GM10266 (cell line): Measurements from ENCODE around the gene OR9G1.
"Not testable (repeated sequence)": the region's sequence is repeated elsewhere in the genome, so short reads cannot be mapped to it uniquely, and the experiment has no call there.

ENCODE experiments used
- DNase-seq: peaks from one replicate; pipeline ENCODE4 v3.0.0; 2012; ENCODE audit errors: extremely low spot score
- TF ChIP-seq, protein P1 (sequence below): IDR thresholded peaks from 2 replicates; pipeline ENCODE4 v1.5.1; 2012; ENCODE audit warnings: mild to moderate bottlenecking, low read depth; ENCODE audit not compliant: control insufficient read depth, insufficient read depth; ENCODE audit errors: missing control alignments

The OR9G1 gene, protein sequence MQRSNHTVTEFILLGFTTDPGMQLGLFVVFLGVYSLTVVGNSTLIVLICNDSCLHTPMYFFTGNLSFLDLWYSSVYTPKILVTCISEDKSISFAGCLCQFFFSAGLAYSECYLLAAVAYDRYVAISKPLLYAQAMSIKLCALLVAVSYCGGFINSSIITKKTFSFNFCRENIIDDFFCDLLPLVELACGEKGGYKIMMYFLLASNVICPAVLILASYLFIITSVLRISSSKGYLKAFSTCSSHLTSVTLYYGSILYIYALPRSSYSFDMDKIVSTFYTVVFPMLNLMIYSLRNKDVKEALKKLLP

DNA sequence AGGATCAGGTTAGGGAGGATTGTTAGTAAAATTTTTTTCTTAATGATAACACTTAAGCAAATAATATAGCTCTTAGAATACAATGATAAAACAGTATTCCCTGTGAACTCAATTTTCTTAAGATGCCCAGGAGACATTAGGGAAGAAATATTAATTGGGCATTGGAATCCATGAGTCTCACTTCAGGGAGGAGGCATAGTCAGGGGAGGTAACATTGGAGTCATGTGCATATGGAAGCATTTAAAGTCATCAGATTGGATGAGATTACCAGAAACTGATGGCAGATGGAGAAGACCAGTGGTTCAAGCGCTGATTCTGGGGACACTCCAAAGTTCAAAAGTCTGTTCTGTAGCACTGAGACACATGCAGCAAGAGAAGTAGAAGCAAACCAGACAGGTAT, at the start of gene OR9G1:
Gene OR9G1 (plus strand): TSS at position 301 of the 400 bp plus-strand sequence. CDS start 1,293 bp downstream, outside the sequence.
- DNase-seq: no peak
- TF ChIP-seq, protein P1, sequence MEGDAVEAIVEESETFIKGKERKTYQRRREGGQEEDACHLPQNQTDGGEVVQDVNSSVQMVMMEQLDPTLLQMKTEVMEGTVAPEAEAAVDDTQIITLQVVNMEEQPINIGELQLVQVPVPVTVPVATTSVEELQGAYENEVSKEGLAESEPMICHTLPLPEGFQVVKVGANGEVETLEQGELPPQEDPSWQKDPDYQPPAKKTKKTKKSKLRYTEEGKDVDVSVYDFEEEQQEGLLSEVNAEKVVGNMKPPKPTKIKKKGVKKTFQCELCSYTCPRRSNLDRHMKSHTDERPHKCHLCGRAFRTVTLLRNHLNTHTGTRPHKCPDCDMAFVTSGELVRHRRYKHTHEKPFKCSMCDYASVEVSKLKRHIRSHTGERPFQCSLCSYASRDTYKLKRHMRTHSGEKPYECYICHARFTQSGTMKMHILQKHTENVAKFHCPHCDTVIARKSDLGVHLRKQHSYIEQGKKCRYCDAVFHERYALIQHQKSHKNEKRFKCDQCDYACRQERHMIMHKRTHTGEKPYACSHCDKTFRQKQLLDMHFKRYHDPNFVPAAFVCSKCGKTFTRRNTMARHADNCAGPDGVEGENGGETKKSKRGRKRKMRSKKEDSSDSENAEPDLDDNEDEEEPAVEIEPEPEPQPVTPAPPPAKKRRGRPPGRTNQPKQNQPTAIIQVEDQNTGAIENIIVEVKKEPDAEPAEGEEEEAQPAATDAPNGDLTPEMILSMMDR: no peak

DNA sequence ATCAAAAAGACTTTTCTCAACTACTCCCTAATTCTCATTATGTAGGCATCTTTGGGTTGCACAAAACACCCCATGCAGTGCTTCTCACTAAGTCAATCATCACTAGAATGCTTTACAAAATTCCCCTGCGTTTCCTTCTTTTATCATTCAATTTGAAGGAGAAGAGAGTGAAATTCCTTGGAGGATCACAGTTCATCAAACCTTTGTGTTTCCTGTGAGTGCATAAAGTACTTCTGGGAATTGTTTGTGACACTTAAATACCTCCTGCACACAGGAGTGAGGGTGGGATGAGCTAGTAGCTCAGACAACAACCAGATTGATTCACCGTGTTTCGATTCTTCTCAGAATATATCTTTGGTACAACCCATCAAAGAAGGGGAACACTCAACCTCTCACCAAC, 39.1 kb upstream of the OR9G1 start:
- TF ChIP-seq, protein P1: no peak
- no peak for DNase-seq

DNA sequence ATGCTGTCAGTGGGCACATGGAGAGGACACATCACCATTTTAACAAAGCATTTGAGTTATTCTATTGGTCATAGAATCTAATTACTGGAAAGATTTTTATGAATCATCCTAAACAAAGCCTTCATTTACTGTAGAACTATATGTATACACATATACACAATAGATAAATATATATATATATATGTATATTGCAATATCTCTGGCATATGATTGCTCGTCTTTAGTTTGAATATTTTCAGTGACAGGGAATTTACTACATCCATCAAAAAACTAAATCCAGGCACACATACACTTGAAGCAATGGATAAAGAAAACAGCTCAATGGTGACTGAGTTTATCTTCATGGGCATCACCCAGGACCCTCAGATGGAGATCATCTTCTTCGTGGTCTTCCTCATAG, 35.5 kb upstream of the OR9G1 start, which contains the start of gene OR5AR1:
Gene OR5AR1 (plus strand): TSS at position 301 of the 400 bp plus-strand sequence. CDS start 0 bp downstream, at position 301.
- no peak for DNase-seq

DNA sequence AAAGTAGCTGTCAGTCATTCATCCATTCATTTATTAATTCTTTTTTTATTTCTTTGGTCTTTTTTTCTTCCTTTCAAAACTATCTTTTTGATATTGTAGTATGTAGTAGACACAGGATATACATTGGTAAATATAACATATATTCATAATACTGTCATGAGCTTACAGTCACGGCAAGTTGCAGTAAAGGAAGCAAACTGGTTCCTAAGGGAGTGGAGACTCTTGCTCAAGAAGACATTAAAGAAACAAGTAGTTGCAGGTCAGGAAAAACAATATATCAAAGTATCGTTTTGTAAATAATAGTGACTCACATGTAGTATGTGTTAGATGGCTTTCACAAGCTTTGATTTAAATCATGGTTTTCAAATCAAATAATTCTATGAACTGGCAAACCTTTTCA, 27.9 kb upstream of the OR9G1 start:
- TF ChIP-seq, protein P1: no peak

More for the DNA sequence above, 35.5 kb upstream of the OR9G1 start, which contains the start of gene OR5AR1:
- TF ChIP-seq, protein P1: no peak

DNA sequence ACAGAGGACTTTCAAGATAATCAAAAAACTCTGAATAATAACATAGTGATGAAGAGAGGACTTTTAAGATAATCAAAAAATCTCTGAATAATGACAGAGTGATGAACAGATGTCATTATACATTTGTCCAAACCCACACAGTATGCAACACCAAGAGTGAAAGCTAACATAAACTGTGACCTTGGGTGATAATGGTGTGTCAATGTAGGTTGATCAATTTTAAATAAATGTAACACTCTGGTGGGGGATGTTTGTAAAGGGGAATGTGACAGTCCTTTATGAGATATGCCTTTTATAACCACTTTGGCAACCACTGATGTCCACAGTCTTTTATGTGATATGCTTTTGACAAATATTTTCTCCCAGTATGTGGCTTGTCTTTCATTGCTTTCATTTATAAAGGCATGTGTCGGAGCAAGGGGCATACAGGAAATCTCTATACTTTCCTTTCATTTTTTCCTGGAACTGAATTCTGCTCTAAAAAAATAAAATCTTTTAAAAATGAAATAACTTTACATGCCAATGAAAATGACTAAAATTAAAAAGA, 10.3 kb upstream of the OR9G1 start:
- no peak for DNase-seq
- TF ChIP-seq, protein P1: no peak

More for the DNA sequence above, 27.9 kb upstream of the OR9G1 start:
- no peak for DNase-seq

DNA sequence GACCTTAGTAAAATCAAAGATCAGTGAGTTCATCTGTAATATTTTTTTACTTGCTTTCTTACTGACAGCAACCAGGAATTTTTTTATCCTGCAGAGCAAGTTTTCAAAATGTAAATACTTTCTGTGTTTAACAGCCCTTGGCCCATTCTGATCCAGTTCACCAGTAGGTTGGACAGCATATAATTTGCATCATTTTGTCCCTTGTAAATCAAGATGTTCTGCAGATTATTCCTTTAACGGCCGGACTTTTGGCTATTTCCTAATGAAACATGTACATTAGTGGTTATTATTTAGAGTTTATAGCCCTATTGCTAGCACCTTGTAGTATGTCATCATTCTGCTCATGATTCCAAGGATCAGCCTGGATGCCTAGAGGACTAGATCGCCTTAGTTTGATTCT, 7.7 kb upstream of the OR9G1 start:
- DNase-seq: not testable (repeated sequence)

DNA sequence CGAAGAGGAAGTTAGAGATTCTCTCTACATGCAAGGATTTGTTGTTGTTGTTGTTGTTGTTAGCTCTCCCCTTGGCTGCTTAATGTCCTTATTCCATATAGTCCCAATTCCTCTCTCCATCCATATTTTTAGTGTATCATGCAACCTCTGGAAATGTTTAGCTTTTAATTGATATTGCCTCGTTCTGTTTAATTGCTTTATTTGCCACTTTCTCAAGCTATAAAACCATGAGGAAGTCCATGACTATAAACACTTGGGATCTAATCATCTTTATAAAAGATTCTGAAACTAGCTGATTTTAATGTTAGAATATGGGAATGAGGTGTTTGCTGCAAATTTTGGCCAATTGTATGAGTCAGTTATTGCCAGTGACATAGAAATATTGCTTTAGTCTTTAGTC, 5.5 kb upstream of the OR9G1 start:
- DNase-seq: no peak
- TF ChIP-seq, protein P1: no peak
